HEK293 (cell line): ENCODE measurements around the gene SMIM33.
"Not testable (repeated sequence)": the region's sequence is repeated elsewhere in the genome, so short reads cannot be mapped to it uniquely, and the experiment has no call there.

ENCODE experiments used
- CTCF ChIA-PET: fragments of 350-600 bp; formaldehyde crosslinking; extraction: SDS; loops from one replicate; lab custom pipeline; 2021; ENCODE audit warnings: antibody characterized with exemption; lab: Yijun Ruan, JAX
- POLR2A ChIA-PET: fragments of 300-600 bp; formaldehyde crosslinking; extraction: SDS; loops from one replicate; lab custom pipeline; 2020; ENCODE audit warnings: antibody characterized with exemption, inconsistent platforms; lab: Yijun Ruan, JAX
- H3K27ac ChIP-seq: fragments of 200-500 bp; sonication (Bioruptor generic); 2 replicates; pipeline ENCODE4 v1.5.1; 2014; ENCODE audit warnings: low read depth, low read length, control low read depth, inconsistent platforms; ENCODE audit errors: extremely low read depth
- H3K36me3 ChIP-seq, 2 experiments: fragments of 200-500 bp in 1 of 2; sonication (Bioruptor generic) in 1 of 2; 1 replicate in 1 of 2; 2 replicates in 1 of 2; pipeline ENCODE4 v1.5.1; 2014 to 2017; ENCODE audit warnings: inconsistent platforms in 2 of 2, low read length in 2 of 2; ENCODE audit not compliant: control insufficient read depth in 2 of 2, insufficient read depth in 1 of 2
- H3K4me1 ChIP-seq: fragments of 200-500 bp; sonication (Bioruptor generic); 2 replicates; pipeline ENCODE4 v1.5.1; 2014; ENCODE audit warnings: mild to moderate bottlenecking, low read length, inconsistent platforms; ENCODE audit not compliant: control insufficient read depth, insufficient read depth
- H3K4me3 ChIP-seq: 2 replicates; pipeline ENCODE4 v1.5.1; 2011; ENCODE audit warnings: low read depth, mild to moderate bottlenecking, control low read depth, low read length, moderate library complexity
- H3K9me3 ChIP-seq: fragments of 200-500 bp; sonication (Bioruptor generic); 2 replicates; pipeline ENCODE4 v1.5.1; 2014; ENCODE audit warnings: low read depth, low read length, inconsistent platforms; ENCODE audit not compliant: control insufficient read depth, insufficient read depth
- GLI4 ChIP-seq: fragments of 450-650 bp; formaldehyde crosslinking; IDR thresholded peaks from 2 replicates; pipeline ENCODE4 v1.5.1; 2016; ENCODE audit warnings: missing biosample characterization, missing genetic modification characterization
- GLIS1 ChIP-seq: fragments of 450-650 bp; formaldehyde crosslinking; IDR thresholded peaks from 2 replicates; pipeline ENCODE4 v1.5.1; 2016; ENCODE audit warnings: missing biosample characterization, missing genetic modification characterization
- KLF1 ChIP-seq: fragments of 450-650 bp; formaldehyde crosslinking; IDR thresholded peaks from 2 replicates; pipeline ENCODE4 v1.5.1; 2016; ENCODE audit warnings: missing biosample characterization, missing genetic modification characterization
- KLF10 ChIP-seq: fragments of 450-650 bp; IDR thresholded peaks from 2 replicates; pipeline ENCODE4 v1.5.1; 2018; ENCODE audit warnings: missing biosample characterization, mild to moderate bottlenecking, missing genetic modification characterization
- KLF9 ChIP-seq: fragments of 450-650 bp; formaldehyde crosslinking; IDR thresholded peaks from 2 replicates; pipeline ENCODE4 v1.5.1; 2016; ENCODE audit warnings: missing biosample characterization, missing genetic modification characterization, low read depth
- SP7 ChIP-seq: fragments of 450-650 bp; formaldehyde crosslinking; IDR thresholded peaks from 2 replicates; pipeline ENCODE4 v1.5.1; 2016; ENCODE audit warnings: missing biosample characterization, missing genetic modification characterization
- ZBTB17 ChIP-seq: fragments of 450-650 bp; formaldehyde crosslinking; IDR thresholded peaks from 2 replicates; pipeline ENCODE4 v1.5.1; 2016; ENCODE audit warnings: missing biosample characterization, missing genetic modification characterization
- ZBTB21 ChIP-seq: fragments of 450-650 bp; formaldehyde crosslinking; IDR thresholded peaks from 2 replicates; pipeline ENCODE4 v1.5.1; 2017; ENCODE audit warnings: missing biosample characterization, missing genetic modification characterization
- ZNF132 ChIP-seq: fragments of 450-650 bp; formaldehyde crosslinking; IDR thresholded peaks from 2 replicates; pipeline ENCODE4 v1.5.1; 2017; ENCODE audit warnings: missing biosample characterization, missing genetic modification characterization, borderline replicate concordance
- ZNF2 ChIP-seq: fragments of 450-650 bp; formaldehyde crosslinking; IDR thresholded peaks from 2 replicates; pipeline ENCODE4 v1.5.1; 2016; ENCODE audit warnings: missing biosample characterization, missing genetic modification characterization
- ZNF391 ChIP-seq: fragments of 450-650 bp; formaldehyde crosslinking; IDR thresholded peaks from 2 replicates; pipeline ENCODE4 v1.5.1; 2016; ENCODE audit warnings: low read depth, missing biosample characterization, missing genetic modification characterization, borderline replicate concordance
- ZNF423 ChIP-seq: fragments of 450-650 bp; formaldehyde crosslinking; IDR thresholded peaks from 2 replicates; pipeline ENCODE4 v1.5.1; 2016; ENCODE audit warnings: missing biosample characterization, missing genetic modification characterization
- ZNF629 ChIP-seq: fragments of 450-650 bp; formaldehyde crosslinking; IDR thresholded peaks from 2 replicates; pipeline ENCODE4 v1.5.1; 2017; ENCODE audit warnings: missing biosample characterization, missing genetic modification characterization
- TF ChIP-seq, protein P1 (sequence below): fragments of 450-650 bp; formaldehyde crosslinking; IDR thresholded peaks from 2 replicates; pipeline ENCODE4 v1.5.1; 2016; ENCODE audit warnings: missing biosample characterization, missing genetic modification characterization
- TF ChIP-seq, protein P2 (sequence below): fragments of 450-650 bp; formaldehyde crosslinking; IDR thresholded peaks from 2 replicates; pipeline ENCODE4 v1.5.1; 2016; ENCODE audit warnings: missing biosample characterization, missing genetic modification characterization
- TF ChIP-seq, protein P3 (sequence below): fragments of 450-650 bp; formaldehyde crosslinking; IDR thresholded peaks from 2 replicates; pipeline ENCODE4 v1.5.1; 2016; ENCODE audit warnings: missing biosample characterization, missing genetic modification characterization

SMIM33 gene

DNA sequence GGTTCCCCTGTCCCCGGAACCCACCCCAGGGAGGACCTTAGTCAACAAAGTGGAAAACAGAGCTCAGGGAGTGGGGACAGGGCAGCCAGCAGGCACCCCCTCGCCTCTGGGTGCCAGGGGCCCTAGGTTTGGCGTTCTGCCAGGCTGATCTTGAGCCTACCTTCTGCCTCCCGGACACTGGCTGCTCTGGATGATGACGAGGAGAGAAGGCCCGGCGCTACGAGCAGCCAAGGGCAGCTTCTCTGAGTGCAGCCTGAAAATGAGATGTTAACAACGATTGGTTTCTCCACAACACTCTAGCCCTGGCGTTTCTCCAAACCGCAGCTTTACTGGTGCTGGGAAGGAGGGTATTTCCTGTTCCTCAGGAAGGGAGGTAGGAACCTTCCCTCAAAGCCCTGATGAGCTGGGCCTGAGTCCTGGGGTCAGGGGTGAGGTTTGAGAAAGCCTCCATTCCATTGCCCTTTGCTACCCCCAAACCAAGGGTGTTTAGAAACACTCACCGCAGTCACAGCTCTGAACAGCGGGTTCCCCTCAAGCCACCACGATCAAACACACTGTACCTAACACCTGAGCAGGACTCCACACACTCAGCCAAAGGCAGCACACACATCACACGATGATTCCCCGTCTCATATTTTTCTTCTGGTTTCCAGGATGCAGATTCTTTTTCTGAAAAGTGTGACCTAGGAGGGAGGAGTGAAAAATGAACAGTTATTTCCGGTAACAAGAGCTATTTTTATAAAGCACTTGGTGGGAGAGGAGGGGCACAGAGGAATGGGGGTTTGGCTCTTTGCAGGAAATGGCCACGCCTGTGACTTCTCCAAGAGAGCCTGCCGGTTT is 11.5 kb downstream of the SMIM33 start, which contains the start of gene STING1 (continued):
- TF ChIP-seq ZNF391 (tag by site-specific recombination): 0 out of 2 replicates have a peak, but pooled peaks have one; percentile 12
- TF ChIP-seq ZNF423 (tag by site-specific recombination): peak; percentile 82; the same call in 1 of the 2 replicates
- TF ChIP-seq GLI4: no peak
- TF ChIP-seq ZBTB21 (tag by site-specific recombination): peak; percentile 71
- TF ChIP-seq, protein P1, sequence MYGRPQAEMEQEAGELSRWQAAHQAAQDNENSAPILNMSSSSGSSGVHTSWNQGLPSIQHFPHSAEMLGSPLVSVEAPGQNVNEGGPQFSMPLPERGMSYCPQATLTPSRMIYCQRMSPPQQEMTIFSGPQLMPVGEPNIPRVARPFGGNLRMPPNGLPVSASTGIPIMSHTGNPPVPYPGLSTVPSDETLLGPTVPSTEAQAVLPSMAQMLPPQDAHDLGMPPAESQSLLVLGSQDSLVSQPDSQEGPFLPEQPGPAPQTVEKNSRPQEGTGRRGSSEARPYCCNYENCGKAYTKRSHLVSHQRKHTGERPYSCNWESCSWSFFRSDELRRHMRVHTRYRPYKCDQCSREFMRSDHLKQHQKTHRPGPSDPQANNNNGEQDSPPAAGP (tag by site-specific recombination): peak; percentile 67
- 0 out of 2 replicates have a peak, but pooled peaks have one; percentile 3 for TF ChIP-seq KLF9 (tag by site-specific recombination)
- TF ChIP-seq, protein P2, sequence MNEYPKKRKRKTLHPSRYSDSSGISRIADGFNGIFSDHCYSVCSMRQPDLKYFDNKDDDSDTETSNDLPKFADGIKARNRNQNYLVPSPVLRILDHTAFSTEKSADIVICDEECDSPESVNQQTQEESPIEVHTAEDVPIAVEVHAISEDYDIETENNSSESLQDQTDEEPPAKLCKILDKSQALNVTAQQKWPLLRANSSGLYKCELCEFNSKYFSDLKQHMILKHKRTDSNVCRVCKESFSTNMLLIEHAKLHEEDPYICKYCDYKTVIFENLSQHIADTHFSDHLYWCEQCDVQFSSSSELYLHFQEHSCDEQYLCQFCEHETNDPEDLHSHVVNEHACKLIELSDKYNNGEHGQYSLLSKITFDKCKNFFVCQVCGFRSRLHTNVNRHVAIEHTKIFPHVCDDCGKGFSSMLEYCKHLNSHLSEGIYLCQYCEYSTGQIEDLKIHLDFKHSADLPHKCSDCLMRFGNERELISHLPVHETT (tag by site-specific recombination): peak; percentile 63
- peak; percentile 85 for TF ChIP-seq ZNF2 (tag by site-specific recombination)
- peak; percentile 85 for TF ChIP-seq GLIS1 (tag by site-specific recombination)
- TF ChIP-seq KLF10: peak; percentile 21

DNA sequence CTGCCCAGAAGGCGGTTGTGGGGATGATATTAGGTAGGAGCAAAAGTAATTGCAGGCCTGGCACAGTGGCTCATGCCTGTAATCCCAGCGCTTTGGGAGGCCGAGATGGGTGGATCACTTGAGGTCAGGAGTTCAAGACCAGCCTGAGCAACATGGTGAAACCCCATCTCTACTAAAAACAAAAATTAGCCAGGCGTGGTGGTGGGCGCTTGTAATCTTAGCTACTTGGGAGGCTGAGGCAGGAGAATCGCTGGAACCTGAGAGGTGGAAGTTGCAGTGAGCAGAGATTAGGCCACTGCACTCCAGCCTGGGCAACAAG is 12.0 kb downstream of the SMIM33 start:
- H3K9me3 ChIP-seq, H3K4me3 ChIP-seq: not testable (repeated sequence)
- TF ChIP-seq KLF1: peak; percentile 45
- TF ChIP-seq SP7 (tag by site-specific recombination): peak; percentile 84
- TF ChIP-seq, protein P1 (tag by site-specific recombination): peak; percentile 62
- TF ChIP-seq, protein P3, sequence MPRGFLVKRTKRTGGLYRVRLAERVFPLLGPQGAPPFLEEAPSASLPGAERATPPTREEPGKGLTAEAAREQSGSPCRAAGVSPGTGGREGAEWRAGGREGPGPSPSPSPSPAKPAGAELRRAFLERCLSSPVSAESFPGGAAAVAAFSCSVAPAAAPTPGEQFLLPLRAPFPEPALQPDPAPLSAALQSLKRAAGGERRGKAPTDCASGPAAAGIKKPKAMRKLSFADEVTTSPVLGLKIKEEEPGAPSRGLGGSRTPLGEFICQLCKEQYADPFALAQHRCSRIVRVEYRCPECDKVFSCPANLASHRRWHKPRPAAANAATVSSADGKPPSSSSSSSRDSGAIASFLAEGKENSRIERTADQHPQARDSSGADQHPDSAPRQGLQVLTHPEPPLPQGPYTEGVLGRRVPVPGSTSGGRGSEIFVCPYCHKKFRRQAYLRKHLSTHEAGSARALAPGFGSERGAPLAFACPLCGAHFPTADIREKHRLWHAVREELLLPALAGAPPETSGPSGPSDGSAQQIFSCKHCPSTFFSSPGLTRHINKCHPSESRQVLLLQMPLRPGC (tag by site-specific recombination): 0 out of 2 replicates have a peak, but pooled peaks have one; percentile 15
- Histone ChIP-seq H3K27ac (peak overlapping the region; percentile 93), H3K4me1 (peaks cover 15% of the 10 kb centered on the region), H3K36me3 (peaks cover 15 to 26% of the 10 kb centered on the region in 2 experiments; a peak in 2 of 3 replicates)
- ChIA-PET CTCF (interaction anchor here (1.7 to 4.1 kb wide), 3 partner anchors 32 to 60 kb away, joined by 8 to 24 read pairs (median 18); no protein-coding TSS in a partner anchor), POLR2A (interaction anchor here (1.0 to 1.9 kb wide), 10 partner anchors 9 to 209 kb away, joined by 3 to 21 read pairs (median 4); partner anchors contain the start of genes DNAJC18 and MATR3)

DNA sequence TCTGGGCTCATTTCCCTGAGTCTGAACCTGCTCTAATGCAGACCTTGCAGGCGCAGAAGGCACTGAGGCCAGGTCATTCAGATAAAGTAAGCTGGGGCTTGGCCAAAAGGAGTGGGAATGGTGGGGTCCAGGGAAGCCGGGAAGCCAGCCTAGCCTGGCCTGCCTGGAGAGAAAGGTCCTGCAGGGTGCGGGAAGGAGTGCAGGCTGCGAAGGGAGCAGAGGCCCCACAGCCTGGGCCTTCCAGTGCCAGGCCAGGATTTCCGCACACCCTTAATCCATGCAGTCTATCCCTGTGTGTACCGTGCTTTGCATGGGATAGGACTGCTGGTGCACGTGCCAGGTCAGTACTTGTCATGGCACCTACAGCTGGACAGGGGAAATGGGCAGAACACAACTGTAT is 15.4 kb downstream of the SMIM33 start:
- Histone ChIP-seq H3K36me3 (no peaks in the 10 kb centered on the region), H3K9me3 (no peaks in the 10 kb centered on the region), H3K4me3 (no peak overlapping the region), H3K27ac (no peak overlapping the region), H3K4me1 (peaks cover 13% of the 10 kb centered on the region)
- POLR2A ChIA-PET: no interaction called here
- TF ChIP-seq KLF1 (no peak), ZBTB17 (tag by site-specific recombination) (peak; percentile 99), ZNF629 (tag by site-specific recombination) (no peak), ZNF132 (tag by site-specific recombination) (no peak)
- TF ChIP-seq, protein P1 (tag by site-specific recombination): no peak
- TF ChIP-seq, all 188 proteins: peak for 1
- CTCF ChIA-PET: no interaction called here
